HG02623 (cell line): Measurements from ENCODE around the gene TIAM2.
"Not testable (repeated sequence)": the region's sequence is repeated elsewhere in the genome, so short reads cannot be mapped to it uniquely, and the experiment has no call there.

Experiments used
- ATAC-seq: cut with Tn5 transposase; IDR thresholded peaks from one replicate; pipeline ENCODE4 v1.9.1; 2021; ENCODE audit warnings: moderate library complexity; ENCODE audit not compliant: unreplicated experiment

The TIAM2 gene

GRCh38 chr6:155250701-155251381 lies 255.7 kb downstream of the TIAM2 start:
- no peak for ATAC-seq

GRCh38 chr6:155252581-155252980 lies 257.5 kb downstream of the TIAM2 start:
- no peak for ATAC-seq

- ATAC-seq, result no peak
These were observed 258.2 kb downstream of the TIAM2 start for GRCh38 chr6:155253337-155253736.

- ATAC-seq, result no peak
These were observed 259.0 kb downstream of the TIAM2 start for GRCh38 chr6:155254139-155254538.

GRCh38 chr6:155256122-155256795 lies 261.1 kb downstream of the TIAM2 start:
- no peak for ATAC-seq

- no peak for ATAC-seq
These were observed 262.7 kb downstream of the TIAM2 start for GRCh38 chr6:155257796-155258195.

GRCh38 chr6:155259204-155259603 lies 264.1 kb downstream of the TIAM2 start:
- ATAC-seq, result no peak

- no peak for ATAC-seq
These were observed 264.8 kb downstream of the TIAM2 start for GRCh38 chr6:155259897-155260296.

GRCh38 chr6:155260686-155261085 lies 265.6 kb downstream of the TIAM2 start:
- ATAC-seq, result peak; percentile 49

- no peak for ATAC-seq
These were observed 266.2 kb downstream of the TIAM2 start for GRCh38 chr6:155261111-155261900.

GRCh38 chr6:155262655-155263054 lies 267.5 kb downstream of the TIAM2 start:
- ATAC-seq, result no peak

- no peak for ATAC-seq
These were observed 268.4 kb downstream of the TIAM2 start, which contains the start of gene CLDN20 for GRCh38 chr6:155263373-155264063. TSS of gene CLDN20 (plus strand) at chr6:155264013. CDS start at chr6:155275720, 11,707 bp downstream.

- ATAC-seq, result no peak
These were observed 269.7 kb downstream of the TIAM2 start for GRCh38 chr6:155264693-155265320.

GRCh38 chr6:155265843-155266535 lies 270.9 kb downstream of the TIAM2 start:
- ATAC-seq, result no peak

- ATAC-seq, result no peak
These were observed 272.3 kb downstream of the TIAM2 start for GRCh38 chr6:155267411-155267810.

GRCh38 chr6:155268088-155268867 lies 273.2 kb downstream of the TIAM2 start:
- not testable (repeated sequence) for ATAC-seq

GRCh38 chr6:155269765-155270164 lies 274.6 kb downstream of the TIAM2 start:
- no peak for ATAC-seq

GRCh38 chr6:155270561-155271091 lies 275.5 kb downstream of the TIAM2 start:
- no peak for ATAC-seq

- ATAC-seq, result no peak
These were observed 276.0 kb downstream of the TIAM2 start for GRCh38 chr6:155271145-155271544.
